ENCODE results near the gene IL1RL1.

DNA sequence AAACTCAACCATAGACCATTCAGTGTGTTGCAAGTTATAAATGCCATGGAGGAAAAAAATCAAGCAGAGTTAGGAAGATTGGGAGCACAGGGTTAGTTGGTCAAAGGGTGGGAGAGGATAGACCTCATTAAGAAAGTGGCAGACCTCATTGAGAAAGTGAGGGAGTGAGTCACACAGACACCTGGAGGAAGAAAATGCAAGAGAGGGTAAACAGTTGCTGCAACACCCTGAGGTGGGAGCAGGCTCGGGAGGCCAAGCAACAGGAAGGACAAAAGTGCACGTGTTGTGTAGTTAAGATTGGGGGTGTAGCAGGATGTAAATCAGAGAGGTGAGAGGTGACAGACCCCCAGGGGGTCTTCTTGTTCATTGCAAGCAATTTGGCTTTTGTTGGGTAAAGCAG lies 6.4 kb downstream of the IL1RL1 start:
- TF ChIP-seq POLR2A (IDR thresholded peaks at IDR 0.05) (no peak), POLR2AphosphoS5 (IDR thresholded peaks at IDR 0.05) (no peak), EP300 (IDR thresholded peaks at IDR 0.05) (no peak)

Measured in suprapubic skin (tissue), 4 donors.